ENCODE measurements around the gene PRDM10. TPM values are rescaled to one million over a fixed set of nuclear protein-coding genes. Genes with fewer than 3 reads are reported as not detected.

PRDM10 gene
- total RNA-seq, 2 experiments from 2014 or later = 14.3 to 15.9 TPM

DNA sequence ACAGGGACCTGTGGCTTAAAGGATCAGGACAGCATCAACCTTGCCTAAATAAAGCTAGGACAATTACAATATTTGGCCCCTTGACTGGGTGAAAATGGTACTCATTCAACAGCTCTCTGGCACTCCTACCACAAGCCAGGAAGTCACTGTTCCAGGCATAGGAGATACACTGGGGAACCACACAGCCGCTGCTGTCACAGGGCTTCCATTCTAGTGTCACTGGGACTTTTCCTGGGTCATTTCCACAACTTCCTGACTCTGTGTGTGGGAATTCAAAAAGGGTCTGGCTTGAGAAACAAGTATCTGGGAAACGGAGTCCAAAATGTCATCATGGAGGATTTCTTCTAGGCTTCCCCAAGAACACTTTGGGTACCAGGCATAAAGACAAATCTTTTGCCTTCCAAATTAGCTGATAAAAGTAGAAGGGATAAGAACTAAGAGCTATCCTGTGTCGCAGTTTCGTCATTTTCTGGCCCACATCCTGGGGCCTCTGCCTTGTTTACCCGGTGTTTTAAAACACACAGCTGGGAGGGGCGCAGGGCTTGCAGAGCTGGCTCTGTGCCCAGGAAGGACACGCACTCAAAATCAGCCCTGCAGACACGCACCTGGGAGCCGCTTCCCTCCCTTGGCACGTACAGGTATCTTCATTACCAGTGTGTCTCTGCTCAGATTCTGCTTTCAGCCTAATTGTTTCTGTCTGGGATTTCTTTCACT is 149.0 kb downstream of the PRDM10 start:
- peaks cover 2% of the 10 kb centered on the region for H3K27me3 Mint-ChIP-seq (ENCODE audit: low read depth)
- peaks cover 3% of the 10 kb centered on the region for H3K36me3 Mint-ChIP-seq (ENCODE audit: low read depth)
- peak overlapping the region; percentile 55 for H3K4me3 Mint-ChIP-seq
- DNase-seq (peak; percentile 81), ATAC-seq (peak; percentile 92)
- CTCF ChIA-PET = interaction anchor here (1.1 to 1.7 kb wide), 2 partner anchors 28 to 50 kb away, joined by 4 to 5 read pairs; no protein-coding TSS in a partner anchor
- H3K9me3 Mint-ChIP-seq (ENCODE audit: insufficient read depth) = no peaks in the 10 kb centered on the region
- POLR2A ChIA-PET = interaction anchor here (1.0 to 1.8 kb wide), 3 partner anchors 12 to 148 kb away, joined by 4 to 7 read pairs (median 4); no protein-coding TSS in a partner anchor
- peak overlapping the region; percentile 95 for H3K27ac Mint-ChIP-seq
- H3K4me1 Mint-ChIP-seq (ENCODE audit: low read depth) = peaks cover 28% of the 10 kb centered on the region

DNA sequence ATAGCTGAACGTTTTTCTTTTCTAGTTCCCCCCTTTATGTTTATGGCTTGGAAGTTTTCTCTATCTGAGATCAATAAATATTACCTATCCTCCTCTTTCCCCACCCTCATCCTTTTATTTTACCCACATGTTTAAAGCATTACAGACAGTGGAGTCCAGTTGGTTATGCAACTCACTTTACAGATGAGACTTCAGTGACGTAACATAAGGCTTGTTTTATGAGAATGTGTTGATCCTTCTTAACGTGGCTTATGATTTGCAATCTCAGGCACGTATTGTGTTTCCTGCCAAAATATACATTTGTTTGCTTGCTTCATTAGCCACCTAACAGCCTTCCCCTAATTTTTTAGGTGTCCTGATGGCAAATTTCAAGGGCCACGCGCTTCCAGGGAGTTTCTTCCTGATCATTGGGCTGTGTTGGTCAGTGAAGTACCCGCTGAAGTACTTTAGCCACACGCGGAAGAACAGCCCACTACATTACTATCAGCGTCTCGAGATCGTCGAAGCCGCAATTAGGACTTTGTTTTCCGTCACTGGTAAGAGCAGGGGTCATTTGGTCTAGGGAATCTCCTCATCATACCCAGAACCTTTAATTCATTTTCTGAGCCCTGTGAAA is 150.4 kb downstream of the PRDM10 start:
- peaks cover 2% of the 10 kb centered on the region for H3K27me3 Mint-ChIP-seq (ENCODE audit: low read depth)
- DNase-seq = no peak
- no peak for ATAC-seq
- POLR2A ChIA-PET = no interaction called here
- no peaks in the 10 kb centered on the region for H3K9me3 Mint-ChIP-seq (ENCODE audit: insufficient read depth)
- CTCF ChIA-PET = interaction anchor here (0.6 to 0.7 kb wide), 2 partner anchors 29 to 37 kb away, joined by 3 read pairs; no protein-coding TSS in a partner anchor
- H3K4me3 Mint-ChIP-seq = no peak overlapping the region
- no peaks in the 10 kb centered on the region for H3K36me3 Mint-ChIP-seq (ENCODE audit: low read depth)
- H3K27ac Mint-ChIP-seq = peak overlapping the region; percentile 1
- H3K4me1 Mint-ChIP-seq (ENCODE audit: low read depth) = peaks cover 25% of the 10 kb centered on the region

Other genes with a start within 250 kb of the PRDM10 start
- not detected for gene TMEM45B, start 187.0 kb downstream of the PRDM10 start, total RNA-seq
- gene NFRKB, start 107.3 kb downstream of the PRDM10 start, total RNA-seq = 10 to 100 TPM; 32.5 to 35.5 TPM
- 10 to 100 TPM; 16.5 to 17.0 TPM for gene APLP2, start 67.1 kb upstream of the PRDM10 start, total RNA-seq
- not detected for gene ST14, start 156.9 kb upstream of the PRDM10 start, total RNA-seq